Mononuclear cell (primary cell): ENCODE results near the gene ARID2. TPM values are rescaled to one million over a fixed set of nuclear protein-coding genes. Genes with fewer than 3 reads are reported as not detected.

ENCODE experiments used
- H3K27me3 ChIP-seq: 2 replicates; pipeline ENCODE4 v1.6.0; 2011; ENCODE audit warnings: low read length, control low read depth; ENCODE audit not compliant: insufficient read depth
- H3K4me1 ChIP-seq: 2 replicates; pipeline ENCODE4 v1.5.1; 2011; ENCODE audit warnings: mild to moderate bottlenecking, low read length, control low read depth; ENCODE audit not compliant: insufficient read depth
- H3K4me3 ChIP-seq: 2 replicates; pipeline ENCODE4 v1.5.1; 2011; ENCODE audit warnings: mild to moderate bottlenecking, low read length, moderate library complexity
- H3K9me3 ChIP-seq: 2 replicates; pipeline ENCODE4 v1.5.1; 2011; ENCODE audit warnings: low read depth, mild to moderate bottlenecking, control low read depth, low read length
- total RNA-seq: library from RNA; depleted of rRNA; stranded (reverse); fragments of >200 nt; gene quantifications from one replicate; pipeline ENCODE4 v1.2.3, GENCODE V29; 2012

Gene ARID2
- total RNA-seq, 1 donor = 72.6 TPM

- H3K4me3 ChIP-seq = no peak overlapping the region
- no peaks in the 10 kb centered on the region for H3K4me1 ChIP-seq
- no peaks in the 10 kb centered on the region for H3K9me3 ChIP-seq
- no peaks in the 10 kb centered on the region for H3K27me3 ChIP-seq
Measured at GRCh38 chr12:45944771-45945170, 215.3 kb downstream of the ARID2 start.

DNA sequence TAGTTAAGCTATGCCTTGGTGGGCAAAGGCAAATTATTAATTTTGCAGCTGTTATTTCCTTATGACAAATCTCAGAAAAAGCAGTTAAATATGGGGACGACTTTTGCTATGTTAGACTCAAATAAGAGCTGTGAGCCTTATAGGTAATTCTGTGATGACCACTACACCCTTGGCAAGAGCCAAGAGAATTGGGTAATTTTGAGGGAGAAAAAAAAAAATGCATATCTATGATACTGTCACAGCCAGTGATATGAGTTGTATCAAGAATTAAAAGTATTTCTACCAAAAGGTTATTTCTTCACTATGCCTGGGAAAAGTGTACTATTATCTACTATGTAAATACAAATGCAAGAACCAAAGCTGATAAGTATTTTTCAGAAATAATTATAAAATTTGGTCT, 216.9 kb downstream of the ARID2 start:
- no peaks in the 10 kb centered on the region for H3K4me1 ChIP-seq
- no peaks in the 10 kb centered on the region for H3K27me3 ChIP-seq
- no peak overlapping the region for H3K4me3 ChIP-seq

GRCh38 chr12:45948546-45948945, 219.0 kb downstream of the ARID2 start:
- Histone ChIP-seq H3K4me3 (no peak overlapping the region), H3K9me3 (no peaks in the 10 kb centered on the region), H3K27me3 (no peaks in the 10 kb centered on the region), H3K4me1 (no peaks in the 10 kb centered on the region)

More for the DNA sequence above, 216.9 kb downstream of the ARID2 start:
- H3K9me3 ChIP-seq = no peaks in the 10 kb centered on the region
